Measurements from ENCODE around the gene C17orf107. TPM values are rescaled to one million over a fixed set of nuclear protein-coding genes. Genes with fewer than 3 reads are reported as not detected.
"Not testable (repeated sequence)": the region's sequence is repeated elsewhere in the genome, so short reads cannot be mapped to it uniquely, and the experiment has no call there.

Gene C17orf107
- total RNA-seq, 1 experiment from 2014 or later: 3.6 TPM

GRCh38 chr17:4863321-4863720 lies 36.0 kb upstream of the C17orf107 start:
- no peak overlapping the region for H3K4me3 Mint-ChIP-seq (ENCODE audit: unreplicated experiment)
- H3K36me3 Mint-ChIP-seq (ENCODE audit: insufficient read depth, unreplicated experiment): peaks cover 57% of the 10 kb centered on the region
- intact Hi-C loops (cut with micrococcal nuclease): no loop called here
- H3K9me3 Mint-ChIP-seq (ENCODE audit: unreplicated experiment): no peaks in the 10 kb centered on the region
- H3K4me1 Mint-ChIP-seq (ENCODE audit: insufficient read depth, unreplicated experiment): peaks cover 31% of the 10 kb centered on the region
- H3K27me3 Mint-ChIP-seq (ENCODE audit: insufficient read depth, unreplicated experiment): no peaks in the 10 kb centered on the region
- POLR2A ChIA-PET: interaction anchor here (0.5 to 1.4 kb wide), 6 partner anchors 13 to 111 kb away, joined by 3 to 4 read pairs (median 4); partner anchors contain the start of gene PLD2
- DNase-seq (ENCODE audit: unreplicated experiment): no peak
- H3K27ac Mint-ChIP-seq (ENCODE audit: low read depth, unreplicated experiment): peak overlapping the region; percentile 47
- CTCF ChIA-PET: interaction anchor here (0.8 kb wide), 1 partner anchor 18 kb away, joined by 3 read pairs; no protein-coding TSS in a partner anchor
- BruUV-seq (replicated peaks): no TSS peak
- no peak for TF ChIP-seq CTCF (IDR thresholded peaks at IDR 0.05; ENCODE audit: unreplicated experiment)

GRCh38 chr17:4867535-4867934 lies 31.8 kb upstream of the C17orf107 start:
- CTCF ChIA-PET: interaction anchor here (0.6 to 1.5 kb wide), 6 partner anchors 10 to 81 kb away, joined by 3 to 7 read pairs (median 4); partner anchors contain the start of gene VMO1
- POLR2A ChIA-PET: interaction anchor here (0.7 to 6.0 kb wide), 9 partner anchors 9 to 77 kb away, joined by 3 to 23 read pairs (median 4); no protein-coding TSS in a partner anchor
- H3K9me3 Mint-ChIP-seq (ENCODE audit: unreplicated experiment); H3K27ac Mint-ChIP-seq (ENCODE audit: low read depth, unreplicated experiment); DNase-seq (ENCODE audit: unreplicated experiment); H3K4me3 Mint-ChIP-seq (ENCODE audit: unreplicated experiment); intact Hi-C loops (cut with micrococcal nuclease); BruUV-seq (replicated peaks); H3K27me3 Mint-ChIP-seq (ENCODE audit: insufficient read depth, unreplicated experiment): not testable (repeated sequence)
- Mint-ChIP-seq H3K36me3 (ENCODE audit: insufficient read depth, unreplicated experiment) (peaks cover 54% of the 10 kb centered on the region), H3K4me1 (ENCODE audit: insufficient read depth, unreplicated experiment) (peaks cover 22% of the 10 kb centered on the region)

DNA sequence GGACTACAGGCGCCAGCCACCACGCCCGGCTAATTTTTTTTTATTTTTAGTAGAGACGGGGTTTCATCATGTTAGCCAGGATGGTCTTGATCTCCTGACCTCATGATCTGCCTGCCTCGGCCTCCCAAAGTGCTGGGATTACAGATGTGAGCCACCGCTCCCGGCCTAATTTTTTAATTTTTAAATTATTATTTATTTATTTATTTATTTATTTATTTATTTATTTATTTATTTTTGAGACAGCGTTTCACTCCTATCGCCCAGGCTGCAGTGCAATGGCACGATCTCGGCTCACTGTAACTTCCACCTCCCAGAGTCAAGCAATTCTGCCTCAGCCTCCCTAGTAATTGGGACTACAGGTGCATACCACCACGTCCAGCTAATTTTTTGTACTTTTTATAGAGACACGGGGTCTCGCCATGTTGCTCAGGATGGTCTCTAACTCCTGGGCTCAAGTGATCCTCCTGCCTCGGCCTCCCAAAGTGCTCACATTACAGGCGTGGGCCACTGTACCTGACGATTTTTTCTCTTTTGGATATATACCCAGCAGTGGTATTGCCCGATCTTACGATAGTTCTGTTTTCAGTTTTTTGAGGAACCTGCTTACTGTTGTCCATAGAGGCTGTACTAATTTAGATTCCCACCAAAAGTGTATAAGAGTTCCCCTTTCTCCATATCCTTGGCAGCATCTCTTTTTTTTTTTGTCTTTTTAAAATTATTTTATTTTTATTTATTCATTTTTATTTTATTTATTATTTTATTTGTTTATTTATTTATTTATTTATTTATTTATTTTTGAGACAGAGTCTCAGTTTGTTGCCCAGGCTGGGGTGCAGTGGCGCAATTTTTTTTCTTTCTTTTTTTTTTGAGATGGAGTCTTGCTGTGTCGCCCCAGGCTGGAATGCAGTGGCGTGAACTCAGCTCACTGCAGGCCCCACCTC lies 30.0 kb upstream of the C17orf107 start:
- peaks cover 66% of the 10 kb centered on the region for H3K36me3 Mint-ChIP-seq (ENCODE audit: insufficient read depth, unreplicated experiment)
- H3K27ac Mint-ChIP-seq (ENCODE audit: low read depth, unreplicated experiment): peak overlapping the region; percentile 12
- ChIA-PET CTCF (interaction anchor here (0.6 to 2.2 kb wide), 3 partner anchors 9 to 181 kb away, joined by 3 to 9 read pairs (median 3); no protein-coding TSS in a partner anchor), POLR2A (interaction anchor here (0.7 to 6.0 kb wide), 8 partner anchors 9 to 164 kb away, joined by 3 to 23 read pairs (median 4); partner anchors contain the start of gene MINK1)
- H3K4me1 Mint-ChIP-seq (ENCODE audit: insufficient read depth, unreplicated experiment): peaks cover 23% of the 10 kb centered on the region
- H3K9me3 Mint-ChIP-seq (ENCODE audit: unreplicated experiment); intact Hi-C loops (cut with micrococcal nuclease); H3K4me3 Mint-ChIP-seq (ENCODE audit: unreplicated experiment); DNase-seq (ENCODE audit: unreplicated experiment); H3K27me3 Mint-ChIP-seq (ENCODE audit: insufficient read depth, unreplicated experiment); BruUV-seq (replicated peaks): not testable (repeated sequence)

DNA sequence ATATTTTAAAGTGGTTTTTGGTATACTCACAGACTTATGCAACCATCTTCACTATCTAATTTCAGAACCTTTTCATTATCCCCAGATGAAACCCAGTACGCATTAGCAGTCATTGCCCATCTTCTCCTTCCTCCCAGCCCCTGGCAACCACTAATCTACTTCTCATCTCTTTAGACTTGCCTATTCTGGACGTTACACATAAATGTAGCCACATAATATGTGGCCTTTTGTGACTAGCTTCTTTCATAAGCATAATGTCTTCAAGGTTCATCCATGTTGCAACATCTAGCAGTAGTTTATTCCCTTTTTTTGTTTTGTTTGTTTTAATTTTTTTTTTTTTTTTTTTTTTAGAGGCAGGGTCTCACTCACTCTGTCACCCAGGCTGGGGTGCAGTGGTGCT lies 28.5 kb upstream of the C17orf107 start:
- no TSS peak for BruUV-seq (replicated peaks)
- H3K27ac Mint-ChIP-seq (ENCODE audit: low read depth, unreplicated experiment): peak overlapping the region; percentile 56
- no peak for TF ChIP-seq CTCF (IDR thresholded peaks at IDR 0.05; ENCODE audit: unreplicated experiment)

More for the DNA sequence above, 28.5 kb upstream of the C17orf107 start:
- ChIA-PET CTCF (interaction anchor here (0.8 to 2.2 kb wide), 2 partner anchors 8 to 81 kb away, joined by 3 to 9 read pairs; no protein-coding TSS in a partner anchor), POLR2A (interaction anchor here (1.6 to 6.0 kb wide), 4 partner anchors 11 to 81 kb away, joined by 4 to 23 read pairs (median 9); partner anchors contain the start of gene MINK1)
- Mint-ChIP-seq H3K4me1 (ENCODE audit: insufficient read depth, unreplicated experiment) (peaks cover 20% of the 10 kb centered on the region), H3K36me3 (ENCODE audit: insufficient read depth, unreplicated experiment) (peaks cover 66% of the 10 kb centered on the region), H3K27me3 (ENCODE audit: insufficient read depth, unreplicated experiment) (no peaks in the 10 kb centered on the region), H3K4me3 (ENCODE audit: unreplicated experiment) (no peak overlapping the region), H3K9me3 (ENCODE audit: unreplicated experiment) (no peaks in the 10 kb centered on the region)
- no peak for DNase-seq (ENCODE audit: unreplicated experiment)
- intact Hi-C loops (cut with micrococcal nuclease): no loop called here

Measured in MCF 10A (cell line).